OCI-LY1 (cell line): ENCODE measurements around the gene EIF3CL.
"Not testable (repeated sequence)": the region's sequence is repeated elsewhere in the genome, so short reads cannot be mapped to it uniquely, and the experiment has no call there.

Experiments
- EZH2 ChIP-seq: fragments of 200-600 bp; sonication (generic), shearing (Covaris generic); IDR thresholded peaks from 2 replicates; pipeline ENCODE4 v1.8.0; 2017; ENCODE audit warnings: borderline replicate concordance, mixed run types, mild to moderate bottlenecking, antibody characterized with exemption, low read length, moderate library complexity, mixed read lengths
- TF ChIP-seq, protein P1 (sequence below): fragments of 200-600 bp; sonication (generic), shearing (Covaris generic); IDR thresholded peaks from 2 replicates; pipeline ENCODE4 v1.5.1; 2017; ENCODE audit warnings: mild to moderate bottlenecking, antibody characterized with exemption, low read length, moderate library complexity, mixed read lengths

DNA sequence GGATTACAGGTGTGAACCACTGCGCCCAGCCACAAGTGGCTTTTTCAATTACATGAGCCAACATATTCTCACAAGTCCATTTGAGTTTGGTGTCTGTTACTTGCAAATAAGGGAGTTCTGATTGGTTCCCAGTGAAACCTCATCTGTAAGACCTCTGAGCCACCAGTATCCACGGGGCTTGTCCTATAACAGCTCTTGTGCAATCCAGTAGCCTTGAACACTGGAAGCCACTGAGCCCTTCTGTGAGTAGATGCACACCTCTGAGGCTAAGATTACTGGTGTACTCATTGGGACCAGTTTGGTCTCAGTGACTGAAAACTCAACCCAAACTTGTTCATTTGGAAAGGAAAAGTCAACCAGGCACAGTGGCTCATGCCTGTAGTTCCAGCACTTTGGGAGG lies 72.7 kb downstream of the EIF3CL start:
- TF ChIP-seq, protein P1, sequence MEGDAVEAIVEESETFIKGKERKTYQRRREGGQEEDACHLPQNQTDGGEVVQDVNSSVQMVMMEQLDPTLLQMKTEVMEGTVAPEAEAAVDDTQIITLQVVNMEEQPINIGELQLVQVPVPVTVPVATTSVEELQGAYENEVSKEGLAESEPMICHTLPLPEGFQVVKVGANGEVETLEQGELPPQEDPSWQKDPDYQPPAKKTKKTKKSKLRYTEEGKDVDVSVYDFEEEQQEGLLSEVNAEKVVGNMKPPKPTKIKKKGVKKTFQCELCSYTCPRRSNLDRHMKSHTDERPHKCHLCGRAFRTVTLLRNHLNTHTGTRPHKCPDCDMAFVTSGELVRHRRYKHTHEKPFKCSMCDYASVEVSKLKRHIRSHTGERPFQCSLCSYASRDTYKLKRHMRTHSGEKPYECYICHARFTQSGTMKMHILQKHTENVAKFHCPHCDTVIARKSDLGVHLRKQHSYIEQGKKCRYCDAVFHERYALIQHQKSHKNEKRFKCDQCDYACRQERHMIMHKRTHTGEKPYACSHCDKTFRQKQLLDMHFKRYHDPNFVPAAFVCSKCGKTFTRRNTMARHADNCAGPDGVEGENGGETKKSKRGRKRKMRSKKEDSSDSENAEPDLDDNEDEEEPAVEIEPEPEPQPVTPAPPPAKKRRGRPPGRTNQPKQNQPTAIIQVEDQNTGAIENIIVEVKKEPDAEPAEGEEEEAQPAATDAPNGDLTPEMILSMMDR = not testable (repeated sequence)
- TF ChIP-seq EZH2 = not testable (repeated sequence)
